DOHH2 (cell line): ENCODE results near the gene POT1.

Experiments
- EZH2phosphoT487 ChIP-seq: fragments of 200-600 bp; sonication (generic); IDR thresholded peaks from 2 replicates; pipeline ENCODE4 v1.6.1; 2017; ENCODE audit warnings: borderline replicate concordance, mild to moderate bottlenecking, antibody characterized with exemption, low read length, moderate library complexity, mixed read lengths
- TF ChIP-seq, protein P1 (sequence below): fragments of 200-600 bp; sonication (generic); IDR thresholded peaks from one replicate; pipeline ENCODE4 v1.5.1; 2014; ENCODE audit warnings: antibody characterized with exemption, mild to moderate bottlenecking, low read depth, low read length; ENCODE audit not compliant: poor library complexity, severe bottlenecking

DNA sequence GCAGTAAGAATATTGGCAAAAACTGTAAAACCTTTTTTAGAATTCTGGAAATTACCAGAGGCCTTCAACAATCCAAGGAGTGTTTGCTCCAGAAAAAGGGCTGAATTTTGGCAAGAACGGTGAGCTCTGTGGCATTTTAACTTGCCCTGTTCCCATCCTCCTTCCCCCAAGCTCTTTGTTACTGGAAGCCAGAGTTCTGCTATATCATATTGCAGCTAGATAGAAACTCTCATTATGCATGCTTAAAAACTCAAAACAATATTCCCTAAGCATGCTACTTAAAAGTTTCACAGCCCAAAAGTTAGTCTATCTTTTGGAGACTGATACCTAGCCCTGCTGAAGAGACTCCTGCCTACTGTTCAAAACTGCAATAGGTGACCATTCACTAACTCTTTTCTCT is 93.5 kb downstream of the POT1 start:
- TF ChIP-seq, protein P1, sequence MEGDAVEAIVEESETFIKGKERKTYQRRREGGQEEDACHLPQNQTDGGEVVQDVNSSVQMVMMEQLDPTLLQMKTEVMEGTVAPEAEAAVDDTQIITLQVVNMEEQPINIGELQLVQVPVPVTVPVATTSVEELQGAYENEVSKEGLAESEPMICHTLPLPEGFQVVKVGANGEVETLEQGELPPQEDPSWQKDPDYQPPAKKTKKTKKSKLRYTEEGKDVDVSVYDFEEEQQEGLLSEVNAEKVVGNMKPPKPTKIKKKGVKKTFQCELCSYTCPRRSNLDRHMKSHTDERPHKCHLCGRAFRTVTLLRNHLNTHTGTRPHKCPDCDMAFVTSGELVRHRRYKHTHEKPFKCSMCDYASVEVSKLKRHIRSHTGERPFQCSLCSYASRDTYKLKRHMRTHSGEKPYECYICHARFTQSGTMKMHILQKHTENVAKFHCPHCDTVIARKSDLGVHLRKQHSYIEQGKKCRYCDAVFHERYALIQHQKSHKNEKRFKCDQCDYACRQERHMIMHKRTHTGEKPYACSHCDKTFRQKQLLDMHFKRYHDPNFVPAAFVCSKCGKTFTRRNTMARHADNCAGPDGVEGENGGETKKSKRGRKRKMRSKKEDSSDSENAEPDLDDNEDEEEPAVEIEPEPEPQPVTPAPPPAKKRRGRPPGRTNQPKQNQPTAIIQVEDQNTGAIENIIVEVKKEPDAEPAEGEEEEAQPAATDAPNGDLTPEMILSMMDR, result no peak
- no peak for TF ChIP-seq EZH2phosphoT487
